RPMI7951 (cell line): ENCODE results near the gene RAB3GAP2. TPM values are rescaled to one million over a fixed set of nuclear protein-coding genes. Genes with fewer than 3 reads are reported as not detected.
"Not testable (repeated sequence)": the region's sequence is repeated elsewhere in the genome, so short reads cannot be mapped to it uniquely, and the experiment has no call there.

Experiments
- DNase-seq: peaks from one replicate; pipeline ENCODE4 v3.0.0-alpha.2; 2012; ENCODE audit warnings: low read depth
- total RNA-seq: library from RNA; depleted of rRNA; stranded (reverse); fragments of >200 nt; shearing (Covaris generic); gene quantifications from 2 replicates; pipeline ENCODE4 v1.2.3, GENCODE V29; 2014

The RAB3GAP2 gene
- total RNA-seq, 1 experiment from 2014 or later: 18.3 TPM

DNA sequence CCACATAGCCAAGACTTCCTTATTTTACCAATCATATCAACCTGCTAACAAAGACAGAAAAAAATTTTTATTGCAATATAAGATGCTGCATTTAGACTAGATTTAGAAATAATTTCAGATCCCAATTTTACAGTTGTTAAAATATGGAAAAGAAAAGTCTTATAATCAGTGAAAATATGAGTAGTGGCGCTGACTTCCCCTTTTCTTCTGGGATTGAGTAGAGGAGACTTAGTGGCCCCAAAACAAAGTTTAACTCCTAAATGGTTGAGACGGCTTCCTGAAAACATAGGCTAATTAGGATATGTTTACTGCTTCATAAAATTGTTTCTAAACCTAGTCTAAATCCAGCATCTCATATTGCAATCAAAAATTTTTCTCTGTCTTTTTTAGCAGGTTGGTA lies 68.4 kb downstream of the RAB3GAP2 start:
- no peak for DNase-seq

DNA sequence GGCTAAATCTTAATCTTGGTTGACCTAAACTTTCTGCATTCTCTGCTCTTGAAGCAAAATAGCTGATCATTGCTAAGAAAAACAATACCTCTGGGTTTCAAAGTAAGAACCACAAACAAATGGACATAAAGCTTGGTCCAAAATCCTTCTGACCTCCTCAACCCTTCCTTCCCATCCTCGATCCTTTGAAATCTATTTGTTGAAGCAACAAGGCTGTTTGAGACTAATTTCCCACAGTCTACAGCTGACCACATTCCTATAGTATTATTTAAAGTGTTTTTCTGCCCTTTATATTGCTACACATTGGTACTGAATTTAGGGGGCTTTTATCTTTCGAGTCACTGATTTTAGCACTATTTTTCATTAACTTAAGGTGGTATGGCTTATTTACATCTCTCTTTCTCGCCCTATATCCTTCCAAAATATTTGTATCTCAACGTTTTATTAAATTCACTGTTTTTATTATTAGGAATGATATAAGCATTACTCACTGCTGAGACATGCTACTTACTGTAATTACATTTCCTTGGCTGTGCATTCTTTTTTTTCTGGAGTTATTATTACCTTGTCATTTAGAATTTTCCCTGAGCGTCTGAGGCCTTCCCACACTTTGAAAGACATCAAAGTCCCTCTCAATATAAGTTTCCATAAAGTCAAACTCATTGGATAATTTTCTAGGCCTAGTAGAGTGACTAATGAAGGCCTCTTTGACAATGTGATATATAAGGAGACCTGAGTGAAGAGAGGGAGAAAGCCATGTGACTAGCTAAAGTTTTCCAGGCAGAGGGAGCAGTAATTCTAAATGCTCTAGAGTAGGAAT lies 73.9 kb downstream of the RAB3GAP2 start:
- DNase-seq: no peak

DNA sequence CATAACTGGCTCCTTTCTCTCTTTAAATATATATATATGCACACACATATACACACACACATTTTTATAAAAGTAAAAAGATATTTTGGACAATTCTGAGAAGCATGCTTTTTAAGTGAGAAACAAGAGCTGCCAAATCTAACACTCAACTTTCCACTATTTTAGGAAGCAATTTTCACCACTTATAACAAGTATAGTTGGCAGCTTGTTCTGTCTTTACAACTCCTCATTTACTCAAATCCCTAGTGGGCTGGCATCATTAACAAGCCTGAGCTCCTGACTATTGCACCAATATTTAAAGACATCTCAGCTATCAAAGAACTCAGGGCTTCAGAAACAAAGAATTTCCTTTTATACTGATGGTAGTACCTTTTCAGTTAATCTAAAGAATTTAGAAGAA lies 76.6 kb downstream of the RAB3GAP2 start:
- DNase-seq: no peak

DNA sequence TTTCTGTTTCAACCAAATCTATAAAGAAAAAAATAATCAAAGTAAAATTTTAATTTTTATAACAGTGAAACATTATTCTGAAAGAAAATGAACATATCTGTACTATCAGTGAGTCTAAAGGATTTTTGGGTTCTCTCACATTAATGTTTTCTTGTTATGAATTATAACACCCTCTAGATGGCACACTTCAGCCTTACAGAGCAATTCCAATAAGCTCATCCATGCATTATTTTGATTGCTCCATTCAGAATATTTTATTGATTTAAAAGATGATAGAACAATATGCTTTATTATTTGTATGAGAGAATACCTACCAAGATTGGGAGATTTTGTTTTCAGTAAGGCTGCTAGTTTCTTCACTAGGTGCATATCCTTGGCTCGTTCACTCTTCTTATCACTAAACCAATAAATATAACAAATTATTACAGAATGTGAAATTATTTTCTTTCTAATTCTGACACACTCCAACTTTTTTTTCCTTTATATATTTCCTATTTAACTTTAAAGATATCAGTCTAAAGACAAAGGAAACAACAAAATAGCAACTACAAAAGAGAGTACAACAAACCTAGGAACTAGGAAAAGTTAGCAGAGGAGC lies 82.4 kb downstream of the RAB3GAP2 start:
- DNase-seq: peak; percentile 10

DNA sequence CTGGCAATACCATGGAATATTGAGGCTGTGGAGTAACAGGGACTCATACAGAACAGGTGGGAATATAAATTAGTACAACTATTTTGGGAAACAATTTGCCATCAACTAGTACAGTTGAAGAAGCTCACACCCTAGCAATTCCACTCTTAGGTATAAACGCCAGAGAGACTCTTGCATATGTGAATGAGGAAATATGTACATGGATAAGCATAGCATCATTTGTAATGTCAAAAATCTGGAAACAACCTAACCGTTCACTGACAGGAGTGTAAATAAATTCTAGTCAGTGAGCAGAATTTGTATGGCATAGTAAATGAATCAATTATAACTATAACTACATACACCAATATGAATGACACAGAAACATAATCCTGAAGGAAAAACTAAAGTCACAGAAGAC lies 83.7 kb downstream of the RAB3GAP2 start:
- DNase-seq: no peak

DNA sequence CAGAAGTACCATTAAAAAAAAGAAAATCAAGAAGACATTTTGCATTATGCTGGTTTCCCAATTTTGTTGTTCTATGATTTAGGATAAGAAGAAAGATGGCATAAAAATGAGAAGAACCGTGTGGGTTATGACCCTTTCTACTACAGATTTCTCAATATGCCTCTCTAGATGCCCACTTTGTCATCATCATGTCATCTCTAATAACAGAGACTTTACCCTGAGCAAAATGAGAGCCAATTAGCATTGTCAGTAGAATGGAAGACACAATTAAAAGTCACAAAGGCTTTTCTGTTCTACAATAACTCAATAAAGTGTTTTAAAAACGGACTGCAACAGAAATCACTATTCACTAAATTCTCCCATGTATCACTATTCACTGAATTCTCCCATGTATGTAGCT lies 85.5 kb downstream of the RAB3GAP2 start:
- DNase-seq: no peak

DNA sequence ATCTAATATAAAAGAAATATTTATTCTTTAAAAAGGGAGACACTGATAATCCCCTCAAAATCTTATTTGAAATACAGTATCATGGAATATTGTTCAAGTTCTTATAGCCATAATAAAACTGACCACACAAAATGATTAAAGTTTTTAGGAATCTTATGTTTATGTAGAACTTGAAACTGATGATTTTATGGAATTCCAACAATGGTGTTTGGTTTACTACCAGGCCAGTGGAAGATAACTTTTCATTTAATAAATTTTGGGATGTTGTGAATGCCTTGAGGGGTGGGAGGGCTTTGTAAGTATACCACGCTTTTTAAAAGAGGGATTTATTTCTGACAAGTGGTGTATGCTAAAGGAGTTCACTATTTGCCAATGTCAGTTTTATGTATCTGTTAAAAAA lies 87.7 kb downstream of the RAB3GAP2 start:
- no peak for DNase-seq

DNA sequence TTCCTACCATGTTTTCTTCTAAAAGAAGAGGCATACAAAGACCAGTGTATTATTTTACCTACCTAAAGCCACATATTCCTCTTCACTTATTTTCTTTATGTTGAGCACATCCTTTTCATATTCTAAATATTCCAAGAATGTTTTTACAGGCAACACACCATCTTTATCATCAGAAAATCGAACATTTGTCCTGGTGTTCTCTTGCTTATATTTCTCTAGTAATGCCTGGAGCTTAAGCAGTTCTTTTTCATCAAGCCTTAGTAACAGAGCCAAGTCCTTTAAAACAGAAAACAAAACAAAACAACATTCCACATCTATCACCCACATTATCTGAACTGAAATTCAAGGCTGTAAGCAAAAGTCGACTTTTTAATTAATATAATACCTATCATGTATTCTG lies 89.6 kb downstream of the RAB3GAP2 start:
- no peak for DNase-seq

DNA sequence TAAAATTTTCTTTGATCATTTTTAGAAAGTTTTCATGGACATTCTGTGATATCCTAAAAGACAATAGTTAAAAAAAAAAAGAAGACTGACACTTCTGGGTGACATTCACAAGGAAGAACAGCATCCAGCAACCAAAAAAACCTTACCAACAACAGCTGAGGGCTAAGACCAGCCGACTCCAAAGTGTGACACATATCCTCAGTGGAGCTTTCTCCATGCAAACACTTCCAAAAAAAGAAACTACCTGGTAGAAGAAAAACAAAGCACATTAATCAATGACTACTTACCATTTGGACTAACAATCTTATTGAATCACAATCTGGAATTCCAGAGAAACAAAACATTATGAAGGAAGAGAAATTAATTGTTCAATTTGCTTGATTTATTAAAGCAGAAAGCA lies 90.1 kb downstream of the RAB3GAP2 start:
- DNase-seq: no peak

DNA sequence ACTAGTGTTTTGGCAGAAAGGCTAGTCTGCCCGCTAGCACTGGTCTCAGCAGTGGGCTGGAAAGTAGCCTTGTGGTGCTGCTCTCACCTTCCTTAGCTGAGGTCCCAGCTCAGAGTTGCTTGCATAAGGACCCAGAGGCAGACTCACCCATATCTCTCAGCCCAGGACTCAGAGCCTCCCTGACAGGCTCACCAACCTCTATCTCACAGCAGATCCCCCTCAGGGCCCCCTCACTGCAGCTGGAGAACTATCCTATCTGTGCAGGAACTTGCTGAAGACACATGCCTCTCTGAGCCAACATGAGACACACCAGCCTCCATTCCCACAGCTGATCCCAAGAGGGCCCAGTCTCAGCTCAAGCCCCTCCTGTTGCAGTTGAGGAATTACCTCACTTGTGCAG lies 95.7 kb downstream of the RAB3GAP2 start:
- DNase-seq: no peak

DNA sequence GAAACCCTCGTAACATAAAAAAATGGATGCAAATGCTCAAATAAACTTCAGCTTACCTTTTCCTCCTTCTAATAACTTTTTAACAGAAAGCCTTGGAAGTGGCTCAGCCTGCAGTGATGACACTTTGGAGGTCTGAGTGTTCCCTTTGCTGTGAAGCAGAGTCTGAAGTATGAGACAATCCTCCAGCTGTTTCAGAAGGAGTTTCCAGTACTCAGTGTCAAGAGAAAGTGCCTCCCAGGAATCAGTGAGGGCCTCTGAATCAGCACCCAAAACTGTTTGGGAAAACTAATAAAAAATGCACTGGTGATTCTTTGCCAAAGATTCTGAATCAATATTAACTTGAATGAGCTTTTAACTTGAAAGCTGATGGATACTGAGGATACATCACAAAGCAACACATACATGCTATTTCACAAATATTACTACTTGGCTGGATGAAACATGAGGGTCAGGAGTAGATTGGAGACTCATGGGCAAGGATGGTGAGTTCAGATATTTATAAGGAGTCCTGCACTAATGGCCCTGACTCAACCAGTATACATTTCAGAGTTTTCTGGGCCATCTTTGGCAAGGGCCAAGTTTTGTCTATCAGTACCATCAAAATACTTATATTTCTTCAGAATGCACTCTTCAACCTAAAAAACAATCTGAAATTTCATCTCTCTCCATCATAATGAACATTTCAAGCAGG lies 101.3 kb downstream of the RAB3GAP2 start:
- no peak for DNase-seq

DNA sequence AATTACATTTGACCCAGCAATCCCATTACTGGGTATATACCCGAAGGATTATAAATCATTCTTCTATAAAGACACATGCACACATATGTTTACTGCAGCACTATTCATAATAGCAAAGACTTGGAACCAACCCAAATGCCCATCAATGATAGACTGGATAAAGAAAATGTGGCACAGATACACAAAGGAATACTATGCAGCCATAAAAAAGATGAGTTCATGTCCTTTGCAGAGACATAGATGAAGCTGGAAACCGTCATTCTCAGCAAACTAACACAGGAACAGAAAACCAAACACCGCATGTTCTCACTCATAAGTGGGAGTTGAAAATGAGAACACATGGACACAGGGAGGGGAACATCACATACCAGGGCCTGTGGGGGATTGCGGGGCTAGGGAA lies 102.4 kb downstream of the RAB3GAP2 start:
- not testable (repeated sequence) for DNase-seq

DNA sequence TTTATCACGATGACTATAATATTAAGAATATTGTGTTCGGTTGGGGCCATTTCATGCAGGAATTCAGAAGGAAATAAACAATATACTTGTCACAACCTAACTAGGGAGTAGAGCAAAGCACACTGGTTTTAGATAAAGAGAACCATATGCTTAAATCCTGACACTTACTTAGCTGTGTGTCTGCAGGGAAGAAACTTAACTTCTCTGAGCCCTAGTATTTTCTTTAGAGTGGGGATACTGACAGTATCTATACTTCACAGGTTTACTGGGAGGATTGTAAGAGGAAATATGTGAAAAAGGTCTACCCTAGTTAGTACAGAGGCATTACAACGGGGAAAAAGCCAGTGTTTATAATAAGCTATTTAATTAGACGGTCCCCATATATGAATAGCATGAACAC lies 105.4 kb downstream of the RAB3GAP2 start:
- DNase-seq: no peak

DNA sequence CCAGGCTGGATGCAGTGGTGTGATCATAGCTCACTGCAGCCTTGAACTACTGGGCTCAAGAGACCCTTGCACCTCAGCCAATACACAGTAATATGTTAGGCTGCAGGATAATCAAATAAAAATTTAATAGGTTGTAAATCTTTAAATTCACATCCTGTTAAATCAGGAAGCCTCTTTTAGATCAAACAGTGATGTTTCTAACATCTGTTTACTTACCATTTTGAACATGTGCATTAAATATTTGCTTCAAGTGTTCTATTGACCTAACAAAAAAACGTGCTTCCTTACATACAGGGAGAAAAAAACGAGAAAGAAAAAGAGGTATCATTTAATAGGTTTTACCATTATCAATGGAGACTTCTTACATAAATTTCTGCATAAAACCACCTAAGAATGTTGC lies 107.7 kb downstream of the RAB3GAP2 start:
- DNase-seq: no peak

DNA sequence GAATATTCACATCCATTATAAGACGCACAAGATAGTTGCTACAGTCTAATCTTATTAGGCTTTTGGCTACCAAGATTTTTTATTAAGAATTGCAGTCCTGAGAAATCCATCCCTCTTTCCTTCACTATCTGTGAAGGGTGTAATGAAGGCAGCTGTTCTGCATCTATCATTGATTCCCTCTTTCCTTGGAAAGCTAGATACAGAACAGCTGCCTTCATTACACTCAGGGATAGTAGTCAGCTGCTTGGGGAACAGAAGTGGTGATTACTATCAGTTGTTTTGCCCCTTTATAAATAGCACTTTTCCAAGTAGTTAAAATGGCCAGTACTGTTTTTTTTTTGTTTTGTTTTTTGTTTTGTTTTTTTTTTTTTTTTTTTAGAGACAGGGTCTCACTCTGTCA lies 108.1 kb downstream of the RAB3GAP2 start:
- DNase-seq: no peak

DNA sequence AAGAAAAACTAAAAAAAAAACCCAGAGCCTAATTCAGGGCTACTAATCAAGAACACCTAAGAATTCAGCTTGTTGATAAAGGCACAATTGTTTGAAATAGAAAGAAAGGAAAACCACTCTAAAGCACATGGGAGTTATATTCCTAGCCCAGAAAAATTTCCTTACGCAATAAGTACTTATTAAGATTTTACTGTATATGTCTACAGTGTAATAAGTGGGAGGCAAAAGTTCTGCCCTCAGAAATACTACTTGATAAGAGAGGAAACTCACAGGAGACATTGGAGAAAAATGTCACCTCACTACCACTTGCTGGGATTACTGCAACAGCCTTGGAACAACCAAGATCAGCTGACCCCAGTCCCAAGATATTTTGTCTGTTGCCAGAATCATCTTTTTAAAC lies 112.2 kb downstream of the RAB3GAP2 start:
- DNase-seq: no peak

DNA sequence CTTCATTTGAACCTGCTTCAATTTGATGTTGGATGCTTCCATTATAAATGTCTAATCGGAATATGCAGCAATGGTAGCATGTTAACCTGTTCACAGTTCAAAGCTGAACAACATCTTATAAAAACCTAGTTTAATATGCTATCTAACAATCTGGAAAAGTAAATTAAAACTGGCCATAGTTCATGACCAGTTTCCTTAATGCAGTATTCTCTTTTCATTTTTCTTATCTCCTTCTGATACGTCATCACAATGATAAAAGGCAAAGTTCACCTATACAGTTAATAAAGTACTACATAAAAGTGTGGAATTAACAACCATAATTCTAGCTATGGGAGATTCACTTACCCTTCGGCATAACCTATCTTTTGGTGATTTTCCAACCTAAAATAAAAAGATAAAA lies 113.2 kb downstream of the RAB3GAP2 start:
- no peak for DNase-seq

DNA sequence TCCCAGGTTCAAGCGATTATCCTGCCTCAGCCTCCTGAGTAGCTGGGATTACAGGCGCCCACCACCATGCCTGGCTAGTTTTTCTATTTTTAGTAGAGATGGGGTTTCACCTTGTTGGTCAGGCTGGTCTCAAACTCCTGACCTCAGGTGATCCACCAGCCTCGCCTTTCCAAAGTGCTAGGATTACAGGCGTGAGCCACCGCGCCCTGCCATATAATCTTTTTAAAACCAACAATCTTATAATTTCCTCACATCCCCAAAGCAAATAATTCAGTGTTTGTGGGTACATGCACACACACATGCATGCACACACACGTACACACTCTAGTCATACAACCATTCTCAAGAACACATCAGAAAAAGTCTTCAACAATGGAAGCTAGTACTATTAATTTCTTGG lies 113.7 kb downstream of the RAB3GAP2 start:
- DNase-seq: not testable (repeated sequence)

DNA sequence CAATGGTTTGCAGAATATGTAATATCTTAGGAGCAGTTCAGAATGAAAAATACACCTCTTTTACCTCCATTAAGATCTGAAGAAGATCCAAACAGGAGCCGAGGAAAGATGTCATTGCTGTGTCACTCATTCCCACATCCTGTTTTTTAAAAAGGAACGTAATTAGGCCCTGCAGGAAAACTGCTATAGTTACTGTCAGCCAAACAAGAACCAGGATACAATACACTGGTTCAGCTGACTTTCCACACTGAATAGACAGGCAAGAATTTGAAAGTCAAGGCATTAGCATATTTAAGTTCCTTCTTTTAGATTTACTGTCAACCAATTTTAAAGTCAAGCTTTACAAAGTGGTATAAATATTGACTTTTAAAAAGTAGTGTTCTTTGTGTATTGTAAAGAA lies 114.5 kb downstream of the RAB3GAP2 start:
- peak; percentile 29 for DNase-seq

DNA sequence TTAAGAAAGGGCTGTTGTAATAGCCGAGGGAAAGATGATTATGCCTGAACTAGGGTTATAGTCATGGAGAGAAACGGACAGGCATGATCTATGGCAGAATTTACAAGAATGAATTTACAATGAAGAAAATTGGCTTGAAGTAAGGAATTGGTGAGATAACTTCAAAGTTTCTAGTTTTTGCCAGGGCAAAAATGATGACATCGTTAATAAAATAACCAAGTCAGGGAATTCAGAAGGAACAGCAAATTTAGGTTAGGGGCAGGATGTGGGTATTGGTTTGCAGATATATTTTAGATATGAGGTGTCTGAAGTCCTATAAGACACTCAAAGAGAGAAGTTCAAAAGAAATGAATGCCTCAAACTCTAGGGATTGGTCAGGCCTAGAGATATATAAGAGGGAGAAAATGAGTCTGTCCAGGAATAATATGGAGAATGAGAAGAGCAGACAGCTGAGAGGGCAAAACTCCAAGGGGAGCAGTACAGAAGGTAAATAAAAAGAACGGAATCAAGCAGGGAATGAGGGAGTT lies 115.6 kb downstream of the RAB3GAP2 start:
- DNase-seq: no peak

DNA sequence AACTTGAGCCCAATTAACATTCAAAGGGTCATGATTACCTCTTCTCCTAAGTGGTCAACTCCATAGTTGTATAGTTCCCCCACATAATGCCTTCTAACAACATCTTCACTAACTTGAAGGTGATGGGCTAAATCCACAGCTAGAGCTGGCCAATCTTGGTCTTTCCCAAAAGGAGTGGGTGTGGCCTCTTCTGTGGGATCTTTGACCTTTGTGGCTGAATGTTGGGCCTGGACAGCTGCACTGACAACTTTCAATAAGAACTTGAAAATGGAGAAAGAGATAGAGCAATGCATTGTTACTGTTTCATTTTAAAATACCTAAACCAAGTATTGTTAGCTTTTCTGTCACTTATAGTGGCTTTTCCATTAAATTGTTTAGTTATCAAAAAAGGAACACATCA lies 119.1 kb downstream of the RAB3GAP2 start:
- DNase-seq: no peak

DNA sequence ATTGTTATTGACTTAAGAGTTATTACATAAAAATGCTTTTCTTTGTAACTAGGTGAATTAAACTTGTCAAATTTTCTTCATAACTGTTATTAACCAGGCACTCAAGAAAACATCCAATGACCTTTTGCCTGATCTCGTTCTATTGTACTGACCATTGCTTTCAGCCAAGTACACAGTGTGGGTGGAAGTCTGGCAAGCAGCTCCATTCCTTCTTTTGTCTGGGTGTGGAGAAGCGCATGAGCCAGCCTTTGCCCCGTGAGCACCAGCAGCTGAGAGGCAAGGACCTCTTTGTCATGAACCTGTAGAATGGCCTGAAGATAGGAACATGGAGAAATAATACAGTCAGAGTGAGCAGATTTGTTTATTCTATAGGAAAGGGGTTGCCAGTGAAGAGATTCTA lies 120.8 kb downstream of the RAB3GAP2 start:
- DNase-seq: no peak

DNA sequence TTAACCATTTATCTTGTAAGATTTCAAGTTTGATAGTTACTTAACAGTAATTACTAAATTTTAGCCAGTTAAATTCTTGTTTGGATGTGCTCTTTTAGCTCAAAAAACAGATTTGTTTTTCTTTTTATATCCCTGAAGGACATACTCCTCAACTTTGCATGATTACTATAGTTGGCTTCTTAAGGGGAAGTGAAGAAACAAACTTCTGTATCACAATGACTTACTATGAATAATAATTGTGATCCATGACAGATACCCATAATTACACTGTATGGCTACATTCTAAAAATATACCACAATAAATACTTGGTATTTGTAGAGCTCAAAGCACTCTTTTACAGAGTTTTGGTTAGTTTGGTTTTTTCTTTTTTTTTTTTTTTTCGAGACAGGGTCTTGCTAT lies 122.5 kb downstream of the RAB3GAP2 start:
- DNase-seq: no peak
